Posterior cingulate gyrus (tissue), 11 donors: Measurements from ENCODE around the gene MZT2A.
"Not testable (repeated sequence)": the region's sequence is repeated elsewhere in the genome, so short reads cannot be mapped to it uniquely, and the experiment has no call there.

ENCODE experiments used
- DNase-seq, 10 donors: peaks; one replicate each; pipeline versions ENCODE4 v3.0.0 to v3.0.0-alpha.2; 2020 to 2021; ENCODE audit warnings: mixed read lengths in 3 of 10
- intact Hi-C: fragments of 100-400 bp; cut with DNase I; formaldehyde crosslinking; loops from one replicate; pipeline ENCODE4 v1.15.1; 2023

Gene MZT2A

GRCh38 chr2:131492015-131492417 lies at the start of gene MZT2A:
Gene MZT2A, minus strand, starts transcription at chr2:131492397. Its CDS starts 21 bp downstream, at chr2:131492376.
- intact Hi-C loops, DNase-seq: not testable (repeated sequence)

- DNase-seq, intact Hi-C loops: not testable (repeated sequence)
These were observed 46.7 kb upstream of the MZT2A start for GRCh38 chr2:131538856-131539255.

GRCh38 chr2:131536841-131537240 lies 44.6 kb upstream of the MZT2A start:
- DNase-seq, result peak in 1 of 10 donors; percentile 76
- intact Hi-C loops, result not testable (repeated sequence)

GRCh38 chr2:131535951-131536826 lies 44.0 kb upstream of the MZT2A start:
- intact Hi-C loops, DNase-seq: not testable (repeated sequence)

- no peak for DNase-seq
- intact Hi-C loops, result no loop called here
These were observed 43.3 kb upstream of the MZT2A start for GRCh38 chr2:131535526-131535925.

GRCh38 chr2:131534965-131535364 lies 42.8 kb upstream of the MZT2A start:
- intact Hi-C loops, result not testable (repeated sequence)
- DNase-seq, result peak in 1 of 10 donors; percentile 41

- intact Hi-C loops, result not testable (repeated sequence)
- DNase-seq, result peak in 1 of 10 donors; percentile 45
These were observed 42.1 kb upstream of the MZT2A start for GRCh38 chr2:131534317-131534672.

GRCh38 chr2:131533609-131534316 lies 41.6 kb upstream of the MZT2A start:
- DNase-seq, result peak in 1 of 10 donors; percentile 74
- intact Hi-C loops, result not testable (repeated sequence)

- intact Hi-C loops, result not testable (repeated sequence)
- peak in 1 of 10 donors; percentile 85 for DNase-seq
These were observed 40.8 kb upstream of the MZT2A start for GRCh38 chr2:131532723-131533608.

- DNase-seq, result peak in 1 of 10 donors; percentile 40
- intact Hi-C loops, result not testable (repeated sequence)
These were observed 39.5 kb upstream of the MZT2A start for GRCh38 chr2:131531547-131532185.

- peak in 1 of 10 donors; percentile 77 for DNase-seq
- intact Hi-C loops, result not testable (repeated sequence)
These were observed 38.6 kb upstream of the MZT2A start for GRCh38 chr2:131530626-131531344.

- intact Hi-C loops, result not testable (repeated sequence)
- DNase-seq, result peak in 1 of 10 donors; percentile 49
These were observed 37.8 kb upstream of the MZT2A start for GRCh38 chr2:131529864-131530445.

GRCh38 chr2:131528981-131529863 lies 37.0 kb upstream of the MZT2A start:
- peak in 2 of 10 donors; percentile 6 to 80 for DNase-seq
- intact Hi-C loops, result not testable (repeated sequence)

GRCh38 chr2:131527131-131528001 lies 35.2 kb upstream of the MZT2A start, which contains the start of gene CCDC74A:
Gene CCDC74A, plus strand, starts transcription at chr2:131527888. Its CDS starts 83 bp downstream, at chr2:131527971.
- intact Hi-C loops, result not testable (repeated sequence)
- DNase-seq, result peak; percentile 47 to 96 (median 69)

- peak in 2 of 10 donors; percentile 11 to 12 for DNase-seq
- intact Hi-C loops, result not testable (repeated sequence)
These were observed 33.1 kb upstream of the MZT2A start for GRCh38 chr2:131525256-131525655.

GRCh38 chr2:131521961-131522781 lies 30.0 kb upstream of the MZT2A start:
- peak in 1 of 10 donors; percentile 70 for DNase-seq
- intact Hi-C loops, result no loop called here
